ENCODE measurements around the gene MICAL3. TPM values are rescaled to one million over a fixed set of nuclear protein-coding genes. Genes with fewer than 3 reads are reported as not detected.

The MICAL3 gene
- total and polyA plus RNA-seq, 9 donors, result 17.5 to 106 (median 81.3) TPM

GRCh38 chr22:17945888-17946648, 78.3 kb downstream of the MICAL3 start:
- 54 to 57% (median 54%) methylated on average over 16 of the region's 16 CpGs for WGBS, 3 donors
- intact Hi-C loops (cut with DNase I), result no loop called here
- Histone ChIP-seq H3K36me3 (no peaks in the 10 kb centered on the region), H3K4me1 (ENCODE audit: insufficient read depth) (peaks cover 32% of the 10 kb centered on the region), H3K4me3 (no peak overlapping the region), H3K9me3 (no peaks in the 10 kb centered on the region), H3K27ac (no peak overlapping the region), H3K27me3 (no peaks in the 10 kb centered on the region)
- no peak for TF ChIP-seq CTCF (IDR thresholded peaks at IDR 0.05)
- no peak for TF ChIP-seq POLR2A (IDR thresholded peaks at IDR 0.05)
- TF ChIP-seq EP300 (IDR thresholded peaks at IDR 0.05), result no peak
- DNase-seq, result no peak

GRCh38 chr22:17945156-17945887, 79.0 kb downstream of the MICAL3 start:
- WGBS, 3 donors, result 45 to 69% (median 62%) methylated on average over 15 of the region's 15 CpGs
- Histone ChIP-seq H3K4me3 (no peak overlapping the region), H3K36me3 (no peaks in the 10 kb centered on the region), H3K27me3 (no peaks in the 10 kb centered on the region), H3K9me3 (no peaks in the 10 kb centered on the region), H3K27ac (peak overlapping the region; percentile 17 to 56), H3K4me1 (ENCODE audit: insufficient read depth) (peaks cover 26% of the 10 kb centered on the region)
- no peak for TF ChIP-seq CTCF (IDR thresholded peaks at IDR 0.05)
- no peak for TF ChIP-seq EP300 (IDR thresholded peaks at IDR 0.05)
- TF ChIP-seq POLR2A (IDR thresholded peaks at IDR 0.05), result no peak
- intact Hi-C loops (cut with DNase I), result no loop called here
- DNase-seq, result no peak

GRCh38 chr22:17944256-17944655, 80.1 kb downstream of the MICAL3 start:
- TF ChIP-seq CTCF (IDR thresholded peaks at IDR 0.05) (no peak), EP300 (IDR thresholded peaks at IDR 0.05) (no peak), POLR2A (IDR thresholded peaks at IDR 0.05) (no peak)
- Histone ChIP-seq H3K4me1 (ENCODE audit: insufficient read depth) (peaks cover 29% of the 10 kb centered on the region), H3K27ac (peak overlapping the region; percentile 56 to 60), H3K4me3 (no peak overlapping the region), H3K36me3 (no peaks in the 10 kb centered on the region), H3K9me3 (no peaks in the 10 kb centered on the region), H3K27me3 (no peaks in the 10 kb centered on the region)
- 16 to 36% (median 17%) methylated on average over 9 of the region's 9 CpGs for WGBS, 3 donors
- DNase-seq, result no peak
- intact Hi-C loops (cut with DNase I), result no loop called here

GRCh38 chr22:17943533-17944249, 80.7 kb downstream of the MICAL3 start:
- Histone ChIP-seq H3K36me3 (no peaks in the 10 kb centered on the region), H3K27me3 (no peaks in the 10 kb centered on the region), H3K4me3 (no peak overlapping the region), H3K27ac (peak overlapping the region; percentile 56 to 60), H3K4me1 (ENCODE audit: insufficient read depth) (peaks cover 35% of the 10 kb centered on the region), H3K9me3 (no peaks in the 10 kb centered on the region)
- intact Hi-C loops (cut with DNase I), result no loop called here
- TF ChIP-seq EP300 (IDR thresholded peaks at IDR 0.05), result no peak
- TF ChIP-seq CTCF (IDR thresholded peaks at IDR 0.05), result no peak
- no peak for TF ChIP-seq POLR2A (IDR thresholded peaks at IDR 0.05)
- WGBS, 3 donors, result 60 to 78% (median 78%) methylated on average over 6 of the region's 6 CpGs
- no peak for DNase-seq
